Measurements from ENCODE around the gene KAZALD1. TPM values are rescaled to one million over a fixed set of nuclear protein-coding genes. Genes with fewer than 3 reads are reported as not detected.

KAZALD1 gene
- total and polyA plus RNA-seq, 10 of the 15 experiments (the other 5 are each of a cell fraction or from before 2014, with no cell fraction given) = 0.10 to 4.3 (median 1.9) TPM

DNA sequence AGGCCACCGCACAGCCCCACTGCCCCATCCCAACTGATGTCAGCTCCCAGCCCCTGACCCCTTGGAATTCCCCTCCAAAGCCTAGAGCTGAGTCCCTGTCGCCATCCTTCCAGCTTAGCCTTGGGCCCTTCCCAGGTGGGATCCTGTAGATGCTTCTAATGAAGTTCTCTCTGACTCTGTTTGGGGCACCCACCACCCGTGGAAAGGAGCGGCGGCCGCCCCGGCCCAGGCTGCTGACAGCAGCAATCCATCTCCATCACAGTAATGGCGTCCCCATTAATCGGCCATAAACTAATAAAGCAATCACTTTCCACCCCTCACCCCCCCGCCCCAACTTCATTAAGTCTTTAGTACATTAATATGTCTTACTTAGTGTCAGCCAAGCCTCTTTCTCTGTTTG is 25.6 kb downstream of the KAZALD1 start (continued):
- TF ChIP-seq, protein P1, sequence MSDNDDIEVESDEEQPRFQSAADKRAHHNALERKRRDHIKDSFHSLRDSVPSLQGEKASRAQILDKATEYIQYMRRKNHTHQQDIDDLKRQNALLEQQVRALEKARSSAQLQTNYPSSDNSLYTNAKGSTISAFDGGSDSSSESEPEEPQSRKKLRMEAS (IDR thresholded peaks at IDR 0.05; ENCODE audit: low read depth, low read length) = no peak
- TF ChIP-seq NRF1 (conservative IDR thresholded peaks at IDR 0.05; ENCODE audit: low read depth, low read length) (no peak), BMI1 (IDR thresholded peaks at IDR 0.05; ENCODE audit: borderline replicate concordance) (no peak), ESRRA (IDR thresholded peaks at IDR 0.05; ENCODE audit: low read length) (no peak), EED (IDR thresholded peaks at IDR 0.05; ENCODE audit: low read depth) (no peak)
- TF ChIP-seq, protein P2, sequence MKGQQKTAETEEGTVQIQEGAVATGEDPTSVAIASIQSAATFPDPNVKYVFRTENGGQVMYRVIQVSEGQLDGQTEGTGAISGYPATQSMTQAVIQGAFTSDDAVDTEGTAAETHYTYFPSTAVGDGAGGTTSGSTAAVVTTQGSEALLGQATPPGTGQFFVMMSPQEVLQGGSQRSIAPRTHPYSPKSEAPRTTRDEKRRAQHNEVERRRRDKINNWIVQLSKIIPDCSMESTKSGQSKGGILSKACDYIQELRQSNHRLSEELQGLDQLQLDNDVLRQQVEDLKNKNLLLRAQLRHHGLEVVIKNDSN (IDR thresholded peaks at IDR 0.05; ENCODE audit: borderline replicate concordance, extremely low read length, insufficient read depth, low read depth, low read length) = no peak

DNA sequence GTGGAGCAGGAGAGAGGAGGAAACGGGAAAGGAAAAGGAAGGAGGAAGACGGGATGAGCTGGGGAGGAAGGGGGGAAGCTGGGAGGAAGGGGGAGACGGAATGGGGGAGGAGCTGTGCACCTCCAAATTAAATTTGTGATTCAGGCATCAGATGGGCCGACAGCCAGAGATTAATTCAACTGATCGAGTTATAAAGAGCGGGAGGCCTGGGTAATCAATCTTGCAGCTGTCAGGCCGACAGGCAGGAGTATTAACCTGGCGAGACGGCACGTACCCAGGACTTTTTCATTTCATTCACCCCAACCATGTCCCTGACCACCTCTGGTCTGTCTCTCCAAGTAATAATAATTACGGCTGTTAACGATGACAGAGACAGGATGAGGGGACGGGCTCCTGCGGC is 26.2 kb downstream of the KAZALD1 start:
- H3K4me1 ChIP-seq (ENCODE audit: control insufficient read depth, insufficient read depth, low read length) = no peaks in the 10 kb centered on the region
- no peak overlapping the region for H3K4me3 ChIP-seq
- no peak for TF ChIP-seq PML (IDR thresholded peaks at IDR 0.05; ENCODE audit: low read length)
- no peak for TF ChIP-seq SMARCA5 (IDR thresholded peaks at IDR 0.05)
- no peak for TF ChIP-seq FOS (IDR thresholded peaks at IDR 0.05; ENCODE audit: borderline replicate concordance, extremely low read depth, insufficient read length)
- no peak for TF ChIP-seq HDAC2 (IDR thresholded peaks at IDR 0.05)
- TF ChIP-seq HCFC1 (IDR thresholded peaks at IDR 0.05; ENCODE audit: low read length) = no peak
- TF ChIP-seq CBX5 (IDR thresholded peaks at IDR 0.05; ENCODE audit: low read depth) = no peak
- TF ChIP-seq NFIC (IDR thresholded peaks at IDR 0.05; ENCODE audit: low read depth, low read length) = no peak
- no peak for TF ChIP-seq DPF2 (IDR thresholded peaks at IDR 0.05)
- TF ChIP-seq, protein P3, sequence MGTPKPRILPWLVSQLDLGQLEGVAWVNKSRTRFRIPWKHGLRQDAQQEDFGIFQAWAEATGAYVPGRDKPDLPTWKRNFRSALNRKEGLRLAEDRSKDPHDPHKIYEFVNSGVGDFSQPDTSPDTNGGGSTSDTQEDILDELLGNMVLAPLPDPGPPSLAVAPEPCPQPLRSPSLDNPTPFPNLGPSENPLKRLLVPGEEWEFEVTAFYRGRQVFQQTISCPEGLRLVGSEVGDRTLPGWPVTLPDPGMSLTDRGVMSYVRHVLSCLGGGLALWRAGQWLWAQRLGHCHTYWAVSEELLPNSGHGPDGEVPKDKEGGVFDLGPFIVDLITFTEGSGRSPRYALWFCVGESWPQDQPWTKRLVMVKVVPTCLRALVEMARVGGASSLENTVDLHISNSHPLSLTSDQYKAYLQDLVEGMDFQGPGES (IDR thresholded peaks at IDR 0.05) = no peak
- ChIA-PET CTCF (interaction anchor here (0.6 to 1.6 kb wide), 3 partner anchors 13 to 46 kb away, joined by 3 to 4 read pairs (median 3); no protein-coding TSS in a partner anchor), POLR2A (interaction anchor here (0.5 kb wide), 1 partner anchor 46 kb away, joined by 6 read pairs; no protein-coding TSS in a partner anchor), SMC1A (ENCODE audit: uncharacterized antibody, unreplicated experiment) (no interaction called here), RAD21 (ENCODE audit: unreplicated experiment) (interaction anchor here (1.3 kb wide), 1 partner anchor 54 kb away, joined by 3 read pairs; no protein-coding TSS in a partner anchor)
- DNase-seq (ENCODE audit: low read depth, low spot score) (no peak), ATAC-seq (no peak), FAIRE-seq (no peak)
- in situ Hi-C loops (cut with MboI) (no loop called here), intact Hi-C loops (cut with micrococcal nuclease; ENCODE audit: unreplicated experiment) (no loop called here)
- no peak overlapping the region for H3K4me2 ChIP-seq (ENCODE audit: control insufficient read depth, insufficient read depth)
- no peaks in the 10 kb centered on the region for H3K79me2 ChIP-seq (ENCODE audit: control insufficient read depth, insufficient read depth, low read length)
- no TSS peak for BruUV-seq (replicated peaks)
- H4K20me1 ChIP-seq (ENCODE audit: control insufficient read depth, insufficient read depth) = no peaks in the 10 kb centered on the region
- 25% methylated on average over 13 of the region's 14 CpGs for WGBS (ENCODE audit: insufficient coverage, insufficient replicate concordance, low lambda C conversion rate, missing lambda C conversion rate)
- H3K27me3 ChIP-seq (replicated peaks in 1 of 2; ENCODE audit: control insufficient read depth in 2 of 2, insufficient read depth in 2 of 2, low read length in 1 of 2) = peaks cover 2 to 11% of the 10 kb centered on the region in 2 experiments
- no peaks in the 10 kb centered on the region for H3K36me3 ChIP-seq (ENCODE audit: control insufficient read depth in 2 of 2, insufficient read depth in 2 of 2, low read length in 1 of 2)
- no peaks in the 10 kb centered on the region for H3K9me3 ChIP-seq (replicated peaks; ENCODE audit: control insufficient read depth, insufficient read depth, low read length)
- H3K9ac ChIP-seq (ENCODE audit: control insufficient read depth, insufficient read depth, low read length) = no peak overlapping the region
- no peak overlapping the region for H2AFZ ChIP-seq (ENCODE audit: control insufficient read depth, low read depth, low read length)
- H3K27ac ChIP-seq (ENCODE audit: control insufficient read depth, insufficient read depth) = no peak overlapping the region

Data from GM12878 (cell line).